ENCODE data around the gene APRT. TPM values are rescaled to one million over a fixed set of nuclear protein-coding genes. Genes with fewer than 3 reads are reported as not detected.

The APRT gene
- total and polyA plus RNA-seq, 12 donors = 20.8 to 166 (median 36.9) TPM

- intact Hi-C loops (cut with DNase I) = loop anchor here in 1 of 10 donors (5.0 kb wide), 1 partner anchor 45 kb away; no protein-coding TSS in a partner anchor
- H3K27me3 ChIP-seq = peaks cover 0 to 28% (median 9%) of the 10 kb centered on the region in 7 donors
- no peak overlapping the region for H3K27ac ChIP-seq
- H3K36me3 ChIP-seq = no peaks in the 10 kb centered on the region
- H3K9me3 ChIP-seq = no peaks in the 10 kb centered on the region
- no peak for DNase-seq
- H3K4me3 ChIP-seq = no peak overlapping the region
- H3K4me1 ChIP-seq = peaks cover 0 to 47% (median 23%) of the 10 kb centered on the region in 9 donors
- TF ChIP-seq CTCF (IDR thresholded peaks at IDR 0.05) = no peak
- ATAC-seq = no peak
- whole genome bisulfite sequencing, 2 donors = 90 to 95% methylated on average over 11 of the region's 11 CpGs
Measured at GRCh38 chr16:88787579-88788314, 24.0 kb downstream of the APRT start.

DNA sequence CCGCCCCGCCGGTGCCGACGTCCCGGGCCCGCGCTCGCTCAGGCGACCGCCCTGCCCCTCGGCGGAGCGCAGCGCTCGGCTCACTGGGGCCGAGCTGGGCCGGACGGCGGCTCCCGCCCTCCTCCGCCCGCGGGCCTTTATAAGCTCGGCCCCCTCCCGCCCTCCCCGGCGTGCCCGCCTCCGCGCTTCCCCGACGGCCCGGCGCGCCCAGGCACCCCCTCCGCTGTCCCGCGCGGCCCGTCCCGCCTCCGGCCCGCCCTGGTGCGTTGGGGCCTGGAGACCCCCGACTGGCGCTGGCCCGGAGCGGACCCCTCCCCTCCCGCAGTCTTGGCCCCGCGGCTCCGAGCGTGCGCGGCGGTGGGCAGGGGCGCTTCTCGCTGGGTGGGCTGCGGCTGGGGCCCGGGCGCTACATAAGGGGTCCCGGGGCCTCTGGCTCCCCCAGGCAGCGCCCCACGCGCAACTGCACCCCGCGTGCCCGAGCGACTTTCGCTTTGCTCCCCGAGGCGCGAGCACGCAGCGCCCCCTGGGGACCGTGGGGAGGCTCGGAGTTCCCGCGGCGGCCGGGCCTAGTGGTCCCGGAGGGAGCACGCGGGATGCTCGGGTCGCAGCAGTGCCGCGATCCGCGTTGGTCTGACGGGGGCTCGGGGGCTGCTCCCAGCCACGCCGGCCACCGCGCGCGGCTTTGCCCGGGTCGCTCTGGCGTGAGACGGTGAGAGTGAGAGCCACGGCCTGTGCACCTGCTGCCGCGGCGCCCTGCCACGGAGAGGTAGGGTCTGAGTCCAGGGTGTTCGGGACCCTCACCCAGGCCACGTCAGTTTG lies 26.4 kb downstream of the APRT start, which contains the start of gene PIEZO1:
Gene PIEZO1 (minus strand): TSS at position 115 of the 819 bp plus-strand sequence. CDS start 256 bp downstream, outside the sequence.
- Histone ChIP-seq H3K9me3 (no peaks in the 10 kb centered on the region), H3K4me3 (peak within 1 kb of the TSS; percentile 53 to 83 (median 71)), H3K36me3 (no peaks in the 10 kb centered on the region), H3K27me3 (peaks cover 0 to 9% (median 0%) of the 10 kb centered on the region in 7 donors), H3K27ac (peak within 1 kb of the TSS; percentile 74 to 99 (median 90)), H3K4me1 (peaks cover 10 to 51% (median 40%) of the 10 kb centered on the region in 9 donors)
- intact Hi-C loops (cut with DNase I) = loop anchor here in 9 of 10 donors (1.0 to 5.0 kb wide), 7 partner anchors 41 to 49 kb away; no protein-coding TSS in a partner anchor
- TF ChIP-seq CTCF (IDR thresholded peaks at IDR 0.05) = peak; percentile 70 to 96 (median 91)
- 4 to 5% methylated on average over 77 to 109 of the region's 110 CpGs for WGBS, 2 donors
- peak; percentile 72 to 81 for DNase-seq
- ATAC-seq = peak; percentile 37 to 75 (median 56)

DNA sequence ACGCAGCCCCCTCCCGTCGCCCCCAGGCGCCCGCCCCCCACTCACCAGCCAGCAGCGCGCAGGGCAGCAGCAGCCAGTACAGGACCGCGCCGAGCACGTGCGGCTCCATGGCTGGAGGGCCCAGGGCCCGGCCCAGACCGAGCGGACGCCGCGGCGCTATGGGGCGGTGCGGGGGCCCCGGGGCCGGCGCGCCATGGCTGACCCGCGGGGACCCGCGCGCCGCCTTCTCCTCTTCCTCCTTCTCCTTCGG lies 26.9 kb downstream of the APRT start:
- Histone ChIP-seq H3K9me3 (no peaks in the 10 kb centered on the region), H3K4me1 (peaks cover 12 to 51% (median 41%) of the 10 kb centered on the region in 9 donors), H3K36me3 (no peaks in the 10 kb centered on the region), H3K27ac (peak overlapping the region; percentile 74 to 99 (median 90)), H3K27me3 (peaks cover 0 to 5% (median 0%) of the 10 kb centered on the region in 7 donors), H3K4me3 (peak overlapping the region; percentile 28 to 83 (median 71))
- peak in 5 of 8 donors; percentile 3 to 50 (median 19) for ATAC-seq
- DNase-seq = no peak
- whole genome bisulfite sequencing, 2 donors = 0 to 1% methylated on average over 31 to 32 of the region's 32 CpGs
- no peak for TF ChIP-seq CTCF (IDR thresholded peaks at IDR 0.05)
- intact Hi-C loops (cut with DNase I) = loop anchor here (1.0 to 5.0 kb wide), 8 partner anchors 13 to 48 kb away; no protein-coding TSS in a partner anchor

Data from heart right ventricle (tissue), 16 donors.